ENCODE data around the gene SOCS2. TPM values are rescaled to one million over a fixed set of nuclear protein-coding genes. Genes with fewer than 3 reads are reported as not detected.

The SOCS2 gene
- total and polyA plus RNA-seq, 2 of the 8 experiments (the other 6 are each of a cell fraction or from before 2014, with no cell fraction given) = 14.5 to 18.0 TPM

DNA sequence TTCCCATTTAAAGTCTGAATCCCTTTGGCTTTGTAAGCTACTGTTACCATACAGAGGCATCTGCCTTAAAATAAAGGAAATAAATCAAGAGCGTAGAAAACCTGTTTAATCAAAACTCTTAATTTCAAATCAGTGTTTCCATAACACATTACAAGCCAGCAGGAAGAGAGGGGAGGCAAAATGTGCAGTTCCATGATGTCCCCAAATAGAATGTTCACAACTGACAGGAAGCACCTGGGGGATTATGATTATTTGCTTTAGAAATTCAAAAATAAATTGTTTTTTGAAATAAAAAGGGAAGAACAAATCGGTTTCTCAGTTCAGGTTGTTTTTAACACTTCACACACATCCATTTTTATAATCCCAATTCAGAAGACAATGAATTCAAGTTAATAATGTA, 21.4 kb downstream of the SOCS2 start (continued):
- TF ChIP-seq CTCF (IDR thresholded peaks at IDR 0.05; ENCODE audit: control extremely low read depth in 1 of 3, insufficient read depth in 1 of 3, low read depth in 1 of 3, low read length in 3 of 3) = no peak
